HepG2 (cell line): ENCODE results near the gene BCL2. TPM values are rescaled to one million over a fixed set of nuclear protein-coding genes. Genes with fewer than 3 reads are reported as not detected.

ENCODE experiments used
- ATF7 ChIP-seq, 2 experiments: fragments of 450-650 bp in 1 of 2; sonication (generic) in 1 of 2; formaldehyde crosslinking in 1 of 2; IDR thresholded peaks; 2 replicates each; pipeline versions ENCODE4 v1.4.0 to v1.6.1; 2016 to 2020; ENCODE audit warnings: antibody characterized with exemption in 1 of 2, mild to moderate bottlenecking in 1 of 2, missing genetic modification reagents in 1 of 2
- CHCHD3 ChIP-seq: sonication (generic); formaldehyde crosslinking; IDR thresholded peaks from 2 replicates; pipeline ENCODE4 v1.8.0; 2022; ENCODE audit warnings: mild to moderate bottlenecking, missing genetic modification reagents, moderate library complexity
- CREB1 ChIP-seq, 2 experiments: fragments of 450-650 bp in 1 of 2; IDR thresholded peaks; 2 replicates each; pipeline ENCODE4 v1.6.1; 2016 to 2017; ENCODE audit warnings: control low read depth in 1 of 2, mild to moderate bottlenecking in 1 of 2, missing compliant biosample characterization in 1 of 2, missing genetic modification characterization in 1 of 2
- HNF4A ChIP-seq: sonication (generic); formaldehyde crosslinking; IDR thresholded peaks from 2 replicates; pipeline ENCODE4 v1.4.0; 2020; ENCODE audit warnings: missing genetic modification reagents
- NONO ChIP-seq, 2 experiments: fragments of 450-650 bp in 1 of 2; sonication (generic) in 1 of 2; formaldehyde crosslinking in 1 of 2; IDR thresholded peaks in 1 of 2; conservative IDR thresholded peaks in 1 of 2; 2 replicates each; pipeline versions ENCODE4 v1.6.1 to v1.8.0; 2017 to 2022; ENCODE audit warnings: mild to moderate bottlenecking in 1 of 2, missing genetic modification reagents in 1 of 2, moderate library complexity in 1 of 2
- ZNF235 ChIP-seq: sonication (generic); formaldehyde crosslinking; IDR thresholded peaks from 2 replicates; pipeline ENCODE4 v1.8.1; 2023; ENCODE audit warnings: mild to moderate bottlenecking, missing genetic modification reagents, borderline replicate concordance
- polyA plus RNA-seq, 8 experiments: library from polyadenylated mRNA; depleted of rRNA in 3 of 8; stranded (reverse) in 7 of 8; unstranded in 1 of 8; fragments of >200 nt; fragmentation: Illumina TruSeq in 4 of 8; extraction: Trizol in 4 of 8; gene quantifications; 2 replicates each; pipeline versions ENCODE4 v1.2.1 to v1.2.3, GENCODE V29; 2011 to 2016; ENCODE audit warnings: low read depth in 4 of 8, missing spikeins in 1 of 8, mixed read lengths in 1 of 8; ENCODE audit not compliant: insufficient read depth in 1 of 8
- total RNA-seq, 5 experiments: library from RNA; depleted of rRNA; stranded (reverse); fragments of >200 nt; fragmentation: Illumina TruSeq; extraction: Trizol; gene quantifications; 2 replicates each; pipeline ENCODE4 v1.2.3, GENCODE V29; 2016; ENCODE audit warnings: low read depth in 1 of 5
- TF ChIP-seq, protein P1 (sequence below): sonication (generic); formaldehyde crosslinking; IDR thresholded peaks from 2 replicates; pipeline ENCODE4 v1.4.0; 2020; ENCODE audit warnings: missing genetic modification reagents, borderline replicate concordance
- TF ChIP-seq, protein P2 (sequence below): sonication (generic); formaldehyde crosslinking; IDR thresholded peaks from 2 replicates; pipeline ENCODE4 v1.4.0; 2020; ENCODE audit warnings: missing genetic modification reagents, borderline replicate concordance
- TF ChIP-seq, protein P3 (sequence below): sonication (generic); formaldehyde crosslinking; IDR thresholded peaks from 2 replicates; pipeline ENCODE4 v1.4.0; 2020; ENCODE audit warnings: missing genetic modification reagents
- TF ChIP-seq, protein P4 (sequence below): sonication (generic); formaldehyde crosslinking; IDR thresholded peaks from 2 replicates; pipeline ENCODE4 v1.4.0; 2020; ENCODE audit warnings: mild to moderate bottlenecking, low read depth, missing genetic modification reagents

The BCL2 gene
- total and polyA plus RNA-seq, 2 of the 13 experiments (the other 11 are each of a cell fraction or from before 2014, with no cell fraction given) = 0.07 to 0.53 TPM

DNA sequence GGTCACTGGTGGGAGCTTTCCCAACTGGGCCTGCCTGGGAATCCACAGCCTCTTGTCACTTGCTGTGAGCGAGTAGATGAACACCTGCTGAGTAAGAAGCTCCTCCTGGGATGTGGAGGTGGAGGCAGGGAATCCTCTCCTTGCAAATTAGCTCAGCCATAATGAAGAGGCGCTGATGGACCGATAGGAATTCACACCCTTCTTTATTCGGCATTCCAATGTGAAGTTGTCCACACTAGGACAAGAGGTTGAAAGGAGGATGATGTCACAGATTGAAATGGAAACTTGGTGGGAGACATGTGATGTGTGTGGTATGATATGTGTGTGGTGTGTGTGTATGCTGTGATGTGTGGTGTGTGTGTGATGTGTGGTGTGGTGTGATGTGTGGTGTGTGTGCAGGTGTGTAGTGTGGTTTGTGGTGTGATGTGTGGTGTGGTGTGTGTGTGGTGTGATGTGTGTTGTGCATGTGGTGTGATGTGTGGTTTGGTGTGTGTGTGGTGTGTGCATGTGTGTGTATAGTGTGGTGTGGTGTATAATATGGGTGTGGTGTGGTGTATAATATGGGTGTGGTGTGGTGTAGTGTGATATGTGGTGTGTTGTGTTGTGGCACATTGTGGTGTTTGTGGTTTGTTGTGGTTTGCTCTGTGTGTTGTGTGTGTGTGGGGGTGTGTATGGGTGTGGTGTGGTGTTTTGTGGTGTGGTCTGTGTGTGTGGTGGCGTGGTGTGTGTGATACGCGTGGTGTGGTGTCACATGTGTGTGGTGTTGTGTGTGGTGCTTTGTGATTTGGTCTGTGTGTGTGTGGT lies 216.4 kb downstream of the BCL2 start (continued):
- TF ChIP-seq, protein P1, sequence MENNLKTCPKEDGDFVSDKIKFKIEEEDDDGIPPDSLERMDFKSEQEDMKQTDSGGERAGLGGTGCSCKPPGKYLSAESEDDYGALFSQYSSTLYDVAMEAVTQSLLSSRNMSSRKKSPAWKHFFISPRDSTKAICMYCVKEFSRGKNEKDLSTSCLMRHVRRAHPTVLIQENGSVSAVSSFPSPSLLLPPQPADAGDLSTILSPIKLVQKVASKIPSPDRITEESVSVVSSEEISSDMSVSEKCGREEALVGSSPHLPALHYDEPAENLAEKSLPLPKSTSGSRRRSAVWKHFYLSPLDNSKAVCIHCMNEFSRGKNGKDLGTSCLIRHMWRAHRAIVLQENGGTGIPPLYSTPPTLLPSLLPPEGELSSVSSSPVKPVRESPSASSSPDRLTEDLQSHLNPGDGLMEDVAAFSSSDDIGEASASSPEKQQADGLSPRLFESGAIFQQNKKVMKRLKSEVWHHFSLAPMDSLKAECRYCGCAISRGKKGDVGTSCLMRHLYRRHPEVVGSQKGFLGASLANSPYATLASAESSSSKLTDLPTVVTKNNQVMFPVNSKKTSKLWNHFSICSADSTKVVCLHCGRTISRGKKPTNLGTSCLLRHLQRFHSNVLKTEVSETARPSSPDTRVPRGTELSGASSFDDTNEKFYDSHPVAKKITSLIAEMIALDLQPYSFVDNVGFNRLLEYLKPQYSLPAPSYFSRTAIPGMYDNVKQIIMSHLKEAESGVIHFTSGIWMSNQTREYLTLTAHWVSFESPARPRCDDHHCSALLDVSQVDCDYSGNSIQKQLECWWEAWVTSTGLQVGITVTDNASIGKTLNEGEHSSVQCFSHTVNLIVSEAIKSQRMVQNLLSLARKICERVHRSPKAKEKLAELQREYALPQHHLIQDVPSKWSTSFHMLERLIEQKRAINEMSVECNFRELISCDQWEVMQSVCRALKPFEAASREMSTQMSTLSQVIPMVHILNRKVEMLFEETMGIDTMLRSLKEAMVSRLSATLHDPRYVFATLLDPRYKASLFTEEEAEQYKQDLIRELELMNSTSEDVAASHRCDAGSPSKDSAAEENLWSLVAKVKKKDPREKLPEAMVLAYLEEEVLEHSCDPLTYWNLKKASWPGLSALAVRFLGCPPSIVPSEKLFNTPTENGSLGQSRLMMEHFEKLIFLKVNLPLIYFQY (CRISPR knock-in tag) = no peak
- TF ChIP-seq, protein P2, sequence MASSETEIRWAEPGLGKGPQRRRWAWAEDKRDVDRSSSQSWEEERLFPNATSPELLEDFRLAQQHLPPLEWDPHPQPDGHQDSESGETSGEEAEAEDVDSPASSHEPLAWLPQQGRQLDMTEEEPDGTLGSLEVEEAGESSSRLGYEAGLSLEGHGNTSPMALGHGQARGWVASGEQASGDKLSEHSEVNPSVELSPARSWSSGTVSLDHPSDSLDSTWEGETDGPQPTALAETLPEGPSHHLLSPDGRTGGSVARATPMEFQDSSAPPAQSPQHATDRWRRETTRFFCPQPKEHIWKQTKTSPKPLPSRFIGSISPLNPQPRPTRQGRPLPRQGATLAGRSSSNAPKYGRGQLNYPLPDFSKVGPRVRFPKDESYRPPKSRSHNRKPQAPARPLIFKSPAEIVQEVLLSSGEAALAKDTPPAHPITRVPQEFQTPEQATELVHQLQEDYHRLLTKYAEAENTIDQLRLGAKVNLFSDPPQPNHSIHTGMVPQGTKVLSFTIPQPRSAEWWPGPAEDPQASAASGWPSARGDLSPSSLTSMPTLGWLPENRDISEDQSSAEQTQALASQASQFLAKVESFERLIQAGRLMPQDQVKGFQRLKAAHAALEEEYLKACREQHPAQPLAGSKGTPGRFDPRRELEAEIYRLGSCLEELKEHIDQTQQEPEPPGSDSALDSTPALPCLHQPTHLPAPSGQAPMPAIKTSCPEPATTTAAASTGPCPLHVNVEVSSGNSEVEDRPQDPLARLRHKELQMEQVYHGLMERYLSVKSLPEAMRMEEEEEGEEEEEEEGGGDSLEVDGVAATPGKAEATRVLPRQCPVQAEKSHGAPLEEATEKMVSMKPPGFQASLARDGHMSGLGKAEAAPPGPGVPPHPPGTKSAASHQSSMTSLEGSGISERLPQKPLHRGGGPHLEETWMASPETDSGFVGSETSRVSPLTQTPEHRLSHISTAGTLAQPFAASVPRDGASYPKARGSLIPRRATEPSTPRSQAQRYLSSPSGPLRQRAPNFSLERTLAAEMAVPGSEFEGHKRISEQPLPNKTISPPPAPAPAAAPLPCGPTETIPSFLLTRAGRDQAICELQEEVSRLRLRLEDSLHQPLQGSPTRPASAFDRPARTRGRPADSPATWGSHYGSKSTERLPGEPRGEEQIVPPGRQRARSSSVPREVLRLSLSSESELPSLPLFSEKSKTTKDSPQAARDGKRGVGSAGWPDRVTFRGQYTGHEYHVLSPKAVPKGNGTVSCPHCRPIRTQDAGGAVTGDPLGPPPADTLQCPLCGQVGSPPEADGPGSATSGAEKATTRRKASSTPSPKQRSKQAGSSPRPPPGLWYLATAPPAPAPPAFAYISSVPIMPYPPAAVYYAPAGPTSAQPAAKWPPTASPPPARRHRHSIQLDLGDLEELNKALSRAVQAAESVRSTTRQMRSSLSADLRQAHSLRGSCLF (CRISPR knock-in tag) = no peak
- TF ChIP-seq CHCHD3 (CRISPR knock-in tag) (no peak), ATF7 (IDR thresholded peaks at IDR 0.05) (peak; percentile 62), ATF7 (CRISPR knock-in tag; IDR thresholded peaks at IDR 0.05) (no peak), NONO (IDR thresholded peaks at IDR 0.05) (peak; percentile 48; the same call in 1 of the 2 replicates), NONO (CRISPR knock-in tag; conservative IDR thresholded peaks at IDR 0.05) (no peak), HNF4A (CRISPR knock-in tag) (no peak), CREB1 (IDR thresholded peaks at IDR 0.05) (peak; percentile 63; the same call in 1 of the 2 replicates), CREB1 (CRISPR knock-in tag; IDR thresholded peaks at IDR 0.05) (no peak), ZNF235 (CRISPR knock-in tag) (no peak)
- TF ChIP-seq, protein P3, sequence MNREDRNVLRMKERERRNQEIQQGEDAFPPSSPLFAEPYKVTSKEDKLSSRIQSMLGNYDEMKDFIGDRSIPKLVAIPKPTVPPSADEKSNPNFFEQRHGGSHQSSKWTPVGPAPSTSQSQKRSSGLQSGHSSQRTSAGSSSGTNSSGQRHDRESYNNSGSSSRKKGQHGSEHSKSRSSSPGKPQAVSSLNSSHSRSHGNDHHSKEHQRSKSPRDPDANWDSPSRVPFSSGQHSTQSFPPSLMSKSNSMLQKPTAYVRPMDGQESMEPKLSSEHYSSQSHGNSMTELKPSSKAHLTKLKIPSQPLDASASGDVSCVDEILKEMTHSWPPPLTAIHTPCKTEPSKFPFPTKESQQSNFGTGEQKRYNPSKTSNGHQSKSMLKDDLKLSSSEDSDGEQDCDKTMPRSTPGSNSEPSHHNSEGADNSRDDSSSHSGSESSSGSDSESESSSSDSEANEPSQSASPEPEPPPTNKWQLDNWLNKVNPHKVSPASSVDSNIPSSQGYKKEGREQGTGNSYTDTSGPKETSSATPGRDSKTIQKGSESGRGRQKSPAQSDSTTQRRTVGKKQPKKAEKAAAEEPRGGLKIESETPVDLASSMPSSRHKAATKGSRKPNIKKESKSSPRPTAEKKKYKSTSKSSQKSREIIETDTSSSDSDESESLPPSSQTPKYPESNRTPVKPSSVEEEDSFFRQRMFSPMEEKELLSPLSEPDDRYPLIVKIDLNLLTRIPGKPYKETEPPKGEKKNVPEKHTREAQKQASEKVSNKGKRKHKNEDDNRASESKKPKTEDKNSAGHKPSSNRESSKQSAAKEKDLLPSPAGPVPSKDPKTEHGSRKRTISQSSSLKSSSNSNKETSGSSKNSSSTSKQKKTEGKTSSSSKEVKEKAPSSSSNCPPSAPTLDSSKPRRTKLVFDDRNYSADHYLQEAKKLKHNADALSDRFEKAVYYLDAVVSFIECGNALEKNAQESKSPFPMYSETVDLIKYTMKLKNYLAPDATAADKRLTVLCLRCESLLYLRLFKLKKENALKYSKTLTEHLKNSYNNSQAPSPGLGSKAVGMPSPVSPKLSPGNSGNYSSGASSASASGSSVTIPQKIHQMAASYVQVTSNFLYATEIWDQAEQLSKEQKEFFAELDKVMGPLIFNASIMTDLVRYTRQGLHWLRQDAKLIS (CRISPR knock-in tag) = no peak
- TF ChIP-seq, protein P4, sequence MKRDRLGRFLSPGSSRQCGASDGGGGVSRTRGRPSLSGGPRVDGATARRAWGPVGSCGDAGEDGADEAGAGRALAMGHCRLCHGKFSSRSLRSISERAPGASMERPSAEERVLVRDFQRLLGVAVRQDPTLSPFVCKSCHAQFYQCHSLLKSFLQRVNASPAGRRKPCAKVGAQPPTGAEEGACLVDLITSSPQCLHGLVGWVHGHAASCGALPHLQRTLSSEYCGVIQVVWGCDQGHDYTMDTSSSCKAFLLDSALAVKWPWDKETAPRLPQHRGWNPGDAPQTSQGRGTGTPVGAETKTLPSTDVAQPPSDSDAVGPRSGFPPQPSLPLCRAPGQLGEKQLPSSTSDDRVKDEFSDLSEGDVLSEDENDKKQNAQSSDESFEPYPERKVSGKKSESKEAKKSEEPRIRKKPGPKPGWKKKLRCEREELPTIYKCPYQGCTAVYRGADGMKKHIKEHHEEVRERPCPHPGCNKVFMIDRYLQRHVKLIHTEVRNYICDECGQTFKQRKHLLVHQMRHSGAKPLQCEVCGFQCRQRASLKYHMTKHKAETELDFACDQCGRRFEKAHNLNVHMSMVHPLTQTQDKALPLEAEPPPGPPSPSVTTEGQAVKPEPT = no peak
